Measurements from ENCODE around the gene HOXA1.

GRCh38 chr7:27092819-27093110 lies 3.0 kb downstream of the HOXA1 start:
- no peak for TF ChIP-seq CTCF (conservative IDR thresholded peaks at IDR 0.05; ENCODE audit: low read depth, low read length)
- no peak for TF ChIP-seq EZH2 (IDR thresholded peaks at IDR 0.05; ENCODE audit: low read length, unreplicated experiment)

Data from PC-3 (cell line).